ENCODE measurements around the gene RTN4RL2. TPM values are rescaled to one million over a fixed set of nuclear protein-coding genes. Genes with fewer than 3 reads are reported as not detected.

RTN4RL2 gene
- total RNA-seq, 4 donors from 2014 or later: 0.12 to 2.3 (median 0.27) TPM; not detected in 1

GRCh38 chr11:57434640-57435546 lies 25.4 kb upstream of the RTN4RL2 start:
- no peak overlapping the region for H3K4me3 ChIP-seq
- peak; percentile 93 for TF ChIP-seq POLR2AphosphoS5 (IDR thresholded peaks at IDR 0.05)
- TF ChIP-seq EP300 (IDR thresholded peaks at IDR 0.05): no peak
- H3K36me3 ChIP-seq: no peaks in the 10 kb centered on the region
- 62 to 64% methylated on average over 11 to 14 of the region's 15 CpGs for WGBS, 2 donors (ENCODE audit: low coverage in 1 of 2)
- no peaks in the 10 kb centered on the region for H3K27me3 ChIP-seq
- peaks cover 6 to 36% (median 8%) of the 10 kb centered on the region in 3 donors for H3K4me1 ChIP-seq
- no peaks in the 10 kb centered on the region for H3K9me3 ChIP-seq
- ATAC-seq: peak; percentile 96
- peak overlapping the region; percentile 53 to 67 (median 56) for H3K27ac ChIP-seq

- TF ChIP-seq CTCF (IDR thresholded peaks at IDR 0.05) (no peak), POLR2AphosphoS5 (IDR thresholded peaks at IDR 0.05) (no peak), EP300 (IDR thresholded peaks at IDR 0.05) (no peak), POLR2A (IDR thresholded peaks at IDR 0.05) (no peak)
- no peak for ATAC-seq
- H3K4me1 ChIP-seq: peaks cover 6 to 32% (median 8%) of the 10 kb centered on the region in 3 donors
- no peaks in the 10 kb centered on the region for H3K36me3 ChIP-seq
- no peak overlapping the region for H3K27ac ChIP-seq
- no peak overlapping the region for H3K4me3 ChIP-seq
- 86 to 90% methylated on average over 4 to 5 of the region's 7 CpGs for WGBS, 2 donors (ENCODE audit: low coverage in 1 of 2)
- no peaks in the 10 kb centered on the region for H3K27me3 ChIP-seq
- H3K9me3 ChIP-seq: no peaks in the 10 kb centered on the region
Observed at GRCh38 chr11:57436031-57436430, 24.3 kb upstream of the RTN4RL2 start.

GRCh38 chr11:57438345-57439285 lies 21.7 kb upstream of the RTN4RL2 start:
- ATAC-seq: no peak
- WGBS, 2 donors (ENCODE audit: low coverage in 1 of 2): 87 to 90% methylated on average over 11 to 12 of the region's 12 CpGs
- TF ChIP-seq EP300 (IDR thresholded peaks at IDR 0.05) (no peak), POLR2AphosphoS5 (IDR thresholded peaks at IDR 0.05) (no peak), CTCF (IDR thresholded peaks at IDR 0.05) (no peak)
- Histone ChIP-seq H3K4me1 (peaks cover 6 to 20% (median 8%) of the 10 kb centered on the region in 3 donors), H3K4me3 (no peak overlapping the region), H3K27me3 (no peaks in the 10 kb centered on the region), H3K36me3 (no peaks in the 10 kb centered on the region), H3K27ac (no peak overlapping the region), H3K9me3 (no peaks in the 10 kb centered on the region)

GRCh38 chr11:57439786-57440185 lies 20.5 kb upstream of the RTN4RL2 start:
- Histone ChIP-seq H3K27me3 (no peaks in the 10 kb centered on the region), H3K4me3 (no peak overlapping the region), H3K27ac (no peak overlapping the region), H3K36me3 (no peaks in the 10 kb centered on the region), H3K9me3 (no peaks in the 10 kb centered on the region), H3K4me1 (peaks cover 5 to 9% (median 7%) of the 10 kb centered on the region in 3 donors)
- TF ChIP-seq EP300 (IDR thresholded peaks at IDR 0.05): no peak
- TF ChIP-seq POLR2A (IDR thresholded peaks at IDR 0.05): no peak
- TF ChIP-seq POLR2AphosphoS5 (IDR thresholded peaks at IDR 0.05): no peak
- TF ChIP-seq CTCF (IDR thresholded peaks at IDR 0.05): no peak
- ATAC-seq: no peak
- WGBS, 2 donors (ENCODE audit: low coverage in 1 of 2): 67% methylated on average over 4 of the region's 6 CpGs; no CpG with 5 or more reads in 1 of the 2 donors

- Histone ChIP-seq H3K27ac (no peak overlapping the region), H3K4me1 (no peaks in the 10 kb centered on the region), H3K36me3 (no peaks in the 10 kb centered on the region), H3K27me3 (no peaks in the 10 kb centered on the region), H3K4me3 (no peak overlapping the region), H3K9me3 (no peaks in the 10 kb centered on the region)
- ATAC-seq: no peak
- WGBS, 2 donors (ENCODE audit: low coverage in 1 of 2): 90 to 95% methylated on average over 3 to 4 of the region's 4 CpGs
- TF ChIP-seq POLR2AphosphoS5 (IDR thresholded peaks at IDR 0.05): no peak
- TF ChIP-seq EP300 (IDR thresholded peaks at IDR 0.05): no peak
- no peak for TF ChIP-seq POLR2A (IDR thresholded peaks at IDR 0.05)
- no peak for TF ChIP-seq CTCF (IDR thresholded peaks at IDR 0.05)
Observed at GRCh38 chr11:57440744-57441414, 19.4 kb upstream of the RTN4RL2 start.

All from gastroesophageal sphincter (tissue), 4 donors.